Lung (tissue), 12 donors: ENCODE data around the gene LSM7. TPM values are rescaled to one million over a fixed set of nuclear protein-coding genes. Genes with fewer than 3 reads are reported as not detected.

ENCODE experiments used
- ATAC-seq: fragments of 200-7000 bp; cut with Tn5 transposase; one replicate; pipeline ENCODE4 v1.9.1; 2020; ENCODE audit warnings: moderate number of reproducible peaks; ENCODE audit not compliant: insufficient read depth, low FRiP score
- DNase-seq, 3 donors: peaks; one replicate each; pipeline ENCODE4 v3.0.0-alpha.2; 2013 to 2017
- H3K27ac ChIP-seq, 2 donors: one replicate each; pipeline ENCODE4 v1.5.1; 2013; ENCODE audit warnings: mild to moderate bottlenecking in 2 of 2, moderate library complexity in 2 of 2, control low read depth in 1 of 2, inconsistent platforms in 1 of 2, low read depth in 1 of 2, low read length in 1 of 2
- H3K27me3 ChIP-seq, 3 donors: one replicate each; pipeline ENCODE4 v1.5.1; 2013; ENCODE audit warnings: low read length in 2 of 3; ENCODE audit not compliant: control insufficient read depth in 3 of 3, insufficient read depth in 3 of 3
- H3K36me3 ChIP-seq, 4 donors: one replicate each; pipeline ENCODE4 v1.5.1; 2013; ENCODE audit warnings: low read length in 4 of 4, mild to moderate bottlenecking in 1 of 4, moderate library complexity in 1 of 4; ENCODE audit not compliant: control insufficient read depth in 4 of 4, insufficient read depth in 4 of 4
- H3K4me1 ChIP-seq, 5 donors: one replicate each; pipeline ENCODE4 v1.5.1; 2013; ENCODE audit warnings: low read length in 5 of 5, mild to moderate bottlenecking in 2 of 5, moderate library complexity in 1 of 5; ENCODE audit not compliant: control insufficient read depth in 5 of 5, insufficient read depth in 5 of 5
- H3K4me3 ChIP-seq: one replicate; pipeline ENCODE4 v1.5.1; 2013; ENCODE audit warnings: mild to moderate bottlenecking, control low read depth, moderate library complexity
- H3K9ac ChIP-seq, 2 donors: one replicate each; pipeline ENCODE4 v1.5.1; 2013; ENCODE audit warnings: low read length in 2 of 2, control low read depth in 1 of 2; ENCODE audit not compliant: insufficient read depth in 1 of 2
- H3K9me3 ChIP-seq, 4 donors: one replicate each; pipeline ENCODE4 v1.5.1; 2013; ENCODE audit warnings: low read length in 3 of 4, mild to moderate bottlenecking in 1 of 4, moderate library complexity in 1 of 4; ENCODE audit not compliant: control insufficient read depth in 4 of 4, insufficient read depth in 3 of 4
- CTCF ChIP-seq: IDR thresholded peaks from 2 replicates; pipeline ENCODE4 v1.5.1; 2012; ENCODE audit warnings: mild to moderate bottlenecking; ENCODE audit errors: control extremely low read depth, extremely low read depth
- WGBS, 2 donors: extraction: QIAGEN DNeasy Blood & Tissue Kit; methylation state at CpG; one replicate each; pipeline ENCODE4 v1.1.7; 2013; 5-methylcytosine and 5-hydroxymethylcytosine counted together
- polyA plus RNA-seq, 2 donors: library from polyadenylated mRNA; stranded (reverse); fragments of 200-250 nt; gene quantifications; one replicate each; pipeline ENCODE4 v1.2.1, GENCODE V29; 2013
- total RNA-seq, 2 donors: library from RNA; depleted of rRNA in 1 of 2; stranded (reverse); fragments of >200 nt in 1 of 2; gene quantifications; one replicate each; pipeline ENCODE4 v1.2.1, GENCODE V29; 2014 to 2021
- donor health status: control.
- donor health status: control.
- donor health status: Bipolar disorder and iron deficiency.
- donor health status: healthy.
- donor health status: DM: yes; HTN: yes; CAD: no.

Gene LSM7
- total and polyA plus RNA-seq, 4 donors, result 54.9 to 307 (median 191) TPM

- DNase-seq, result peak; percentile 58 to 74 (median 68)
- no peak for ATAC-seq
Observed at GRCh38 chr19:2302319-2303210, 25.8 kb downstream of the LSM7 start.

GRCh38 chr19:2300533-2300932 lies 27.9 kb downstream of the LSM7 start:
- H3K9me3 ChIP-seq, result peaks cover 0 to 1% (median 0%) of the 10 kb centered on the region in 4 donors
- DNase-seq (no peak), ATAC-seq (no peak)
- H3K4me1 ChIP-seq, result peaks cover 0 to 7% (median 6%) of the 10 kb centered on the region in 5 donors
- TF ChIP-seq CTCF, result no peak
- H3K27me3 ChIP-seq, result peaks cover 0 to 31% (median 22%) of the 10 kb centered on the region in 3 donors
- WGBS, 2 donors, result 68% methylated on average over 17 of the region's 17 CpGs
- H3K9ac ChIP-seq, result no peak overlapping the region
- no peak overlapping the region for H3K27ac ChIP-seq
- H3K36me3 ChIP-seq, result no peaks in the 10 kb centered on the region
- H3K4me3 ChIP-seq, result no peak overlapping the region

More at GRCh38 chr19:2302319-2303210, 25.8 kb downstream of the LSM7 start:
- WGBS, 2 donors, result 6 to 11% methylated on average over 51 to 62 of the region's 62 CpGs
- peaks cover 0 to 1% (median 0%) of the 10 kb centered on the region in 4 donors for H3K9me3 ChIP-seq
- H3K9ac ChIP-seq, result no peak overlapping the region
- H3K36me3 ChIP-seq, result no peaks in the 10 kb centered on the region
- H3K4me1 ChIP-seq, result peaks cover 0 to 7% (median 6%) of the 10 kb centered on the region in 5 donors
- peaks cover 4 to 40% (median 22%) of the 10 kb centered on the region in 3 donors for H3K27me3 ChIP-seq
- no peak for TF ChIP-seq CTCF
- H3K27ac ChIP-seq, result no peak overlapping the region
- no peak overlapping the region for H3K4me3 ChIP-seq

- Histone ChIP-seq H3K27ac (no peak overlapping the region), H3K9me3 (peaks cover 0 to 2% (median 0%) of the 10 kb centered on the region in 4 donors), H3K9ac (no peak overlapping the region), H3K36me3 (peaks cover 0 to 1% (median 0%) of the 10 kb centered on the region in 4 donors), H3K4me3 (no peak overlapping the region), H3K4me1 (peaks cover 0 to 10% (median 0%) of the 10 kb centered on the region in 5 donors), H3K27me3 (peaks cover 3 to 43% (median 36%) of the 10 kb centered on the region in 3 donors)
- 85 to 90% methylated on average over 16 of the region's 16 CpGs for WGBS, 2 donors
- DNase-seq (no peak), ATAC-seq (no peak)
- TF ChIP-seq CTCF, result no peak
Observed at GRCh38 chr19:2296141-2296540, 32.2 kb downstream of the LSM7 start.
